Left lung (tissue), 10 donors: ENCODE measurements around the gene SOAT2. TPM values are rescaled to one million over a fixed set of nuclear protein-coding genes. Genes with fewer than 3 reads are reported as not detected.

ENCODE experiments used
- ATAC-seq: fragments of 200-7000 bp; cut with Tn5 transposase; one replicate; pipeline ENCODE4 v1.9.1; 2020; ENCODE audit warnings: moderate library complexity
- DNase-seq, 4 donors: peaks; one replicate each; pipeline ENCODE4 v3.0.0-alpha.2; 2013 to 2020
- H3K27ac ChIP-seq, 2 donors: fragments of 200-600 bp; sonication (generic) in 1 of 2; one replicate each; pipeline versions ENCODE4 v1.5.0 to v1.8.0; 2020 to 2021
- H3K27me3 ChIP-seq, 2 donors: fragments of 200-600 bp; sonication (generic) in 1 of 2; one replicate each; pipeline versions ENCODE4 v1.5.0 to v1.8.0; 2020 to 2021
- H3K36me3 ChIP-seq, 2 donors: fragments of 200-600 bp; sonication (generic) in 1 of 2; one replicate each; pipeline versions ENCODE4 v1.5.0 to v1.8.0; 2020 to 2021
- H3K4me1 ChIP-seq, 2 donors: fragments of 200-600 bp; one replicate each; pipeline ENCODE4 v1.8.0; 2021
- H3K4me3 ChIP-seq, 2 donors: fragments of 200-600 bp; sonication (generic) in 1 of 2; one replicate each; pipeline versions ENCODE4 v1.5.0 to v1.8.0; 2020 to 2021; ENCODE audit warnings: mild to moderate bottlenecking in 1 of 2
- H3K9me3 ChIP-seq, 2 donors: fragments of 200-600 bp; sonication (generic) in 1 of 2; one replicate each; pipeline versions ENCODE4 v1.5.0 to v1.8.0; 2020 to 2021
- CTCF ChIP-seq, 2 donors: fragments of 200-600 bp; sonication (generic) in 1 of 2; IDR thresholded peaks; one replicate each; pipeline versions ENCODE4 v1.5.0 to v1.8.0; 2021; ENCODE audit warnings: antibody characterized with exemption in 2 of 2
- intact Hi-C, 2 donors: fragments of 100-400 bp; cut with DNase I; formaldehyde crosslinking; loops; one replicate each; pipeline versions ENCODE4 v1.11.2 to v1.14.2; 2022
- polyA plus RNA-seq, 6 donors: library from polyadenylated mRNA; unstranded; fragments of 120-200 nt; gene quantifications; one replicate each; pipeline ENCODE4 v1.2.1, GENCODE V29; 2013; ENCODE audit not compliant: insufficient read length in 6 of 6
- total RNA-seq, 2 donors: library from RNA; stranded (reverse); fragmentation: NEBNext Ultra II Directional; extraction: Animal tissue kit (Norgen Biotek cat#: 25700); gene quantifications; one replicate each; pipeline ENCODE4 v1.2.1, GENCODE V29; 2021
- donor health status: DM: no; HTN: yes; CAD: no.
- donor health status: DM: no; HTN: no; CAD: no.

SOAT2 gene
- total and polyA plus RNA-seq, 8 donors: 0.13 to 0.42 (median 0.19) TPM; not detected in 2

- no peak for DNase-seq
- TF ChIP-seq CTCF (IDR thresholded peaks at IDR 0.05): no peak
- H3K4me3 ChIP-seq: no peak overlapping the region
- H3K27ac ChIP-seq: peak overlapping the region; percentile 2 to 58
- no peaks in the 10 kb centered on the region for H3K9me3 ChIP-seq
- intact Hi-C loops: no loop called here
- H3K36me3 ChIP-seq: peaks cover 5 to 83% of the 10 kb centered on the region in 2 donors
- no peaks in the 10 kb centered on the region for H3K27me3 ChIP-seq
- no peak for ATAC-seq
- H3K4me1 ChIP-seq: peaks cover 8 to 25% of the 10 kb centered on the region in 2 donors
Observed at GRCh38 chr12:53060064-53060720, 43.1 kb upstream of the SOAT2 start.

DNA sequence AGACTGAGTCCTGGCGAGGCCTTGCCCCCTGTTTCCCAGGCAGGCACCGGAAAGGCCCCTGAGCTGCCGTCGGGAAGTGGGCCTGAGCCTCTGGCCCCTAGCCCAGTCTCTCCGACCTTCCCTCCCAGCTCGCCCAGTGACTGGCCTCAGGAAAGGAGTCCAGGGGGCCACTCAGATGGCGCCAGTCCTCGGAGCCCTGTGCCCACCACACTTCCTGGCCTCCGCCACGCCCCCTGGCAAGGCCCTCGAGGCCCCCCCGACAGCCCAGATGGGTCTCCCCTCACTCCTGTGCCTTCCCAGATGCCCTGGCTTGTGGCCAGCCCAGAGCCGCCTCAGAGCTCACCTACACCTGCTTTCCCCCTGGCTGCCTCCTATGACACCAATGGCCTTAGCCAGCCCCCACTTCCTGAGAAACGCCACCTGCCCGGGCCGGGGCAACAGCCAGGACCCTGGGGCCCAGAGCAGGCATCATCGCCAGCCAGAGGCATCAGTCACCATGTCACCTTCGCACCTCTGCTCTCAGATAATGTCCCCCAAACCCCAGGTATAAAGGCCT is 42.5 kb upstream of the SOAT2 start:
- no peaks in the 10 kb centered on the region for H3K9me3 ChIP-seq
- H3K36me3 ChIP-seq: peaks cover 5 to 83% of the 10 kb centered on the region in 2 donors
- peak overlapping the region; percentile 2 to 58 for H3K27ac ChIP-seq
- H3K4me3 ChIP-seq: no peak overlapping the region
- intact Hi-C loops: no loop called here
- peak in 1 of 4 donors; percentile 76 for DNase-seq
- H3K4me1 ChIP-seq: peaks cover 8 to 25% of the 10 kb centered on the region in 2 donors
- TF ChIP-seq CTCF (IDR thresholded peaks at IDR 0.05): no peak
- ATAC-seq: no peak
- no peaks in the 10 kb centered on the region for H3K27me3 ChIP-seq

- intact Hi-C loops: no loop called here
- no peaks in the 10 kb centered on the region for H3K9me3 ChIP-seq
Observed at GRCh38 chr12:53061404-53062010, 41.8 kb upstream of the SOAT2 start.

GRCh38 chr12:53062011-53062961 is 41.0 kb upstream of the SOAT2 start:
- H3K4me1 ChIP-seq: peaks cover 8 to 36% of the 10 kb centered on the region in 2 donors
- no peaks in the 10 kb centered on the region for H3K27me3 ChIP-seq
- peak overlapping the region; percentile 28 to 58 for H3K27ac ChIP-seq
- intact Hi-C loops: no loop called here
- TF ChIP-seq CTCF (IDR thresholded peaks at IDR 0.05): no peak
- H3K4me3 ChIP-seq: no peak overlapping the region
- DNase-seq: peak in 2 of 4 donors; percentile 31 to 37
- peaks cover 5 to 85% of the 10 kb centered on the region in 2 donors for H3K36me3 ChIP-seq
- H3K9me3 ChIP-seq: no peaks in the 10 kb centered on the region
- ATAC-seq: no peak

More at GRCh38 chr12:53061404-53062010, 41.8 kb upstream of the SOAT2 start:
- Histone ChIP-seq H3K36me3 (peaks cover 5 to 85% of the 10 kb centered on the region in 2 donors), H3K27me3 (no peaks in the 10 kb centered on the region), H3K4me3 (no peak overlapping the region), H3K27ac (peak overlapping the region; percentile 28 to 58), H3K4me1 (peaks cover 8 to 33% of the 10 kb centered on the region in 2 donors)
- TF ChIP-seq CTCF (IDR thresholded peaks at IDR 0.05): no peak
- peak in 3 of 4 donors; percentile 72 to 82 (median 80) for DNase-seq
- ATAC-seq: peak; percentile 67
